ENCODE measurements around the gene EFNB2. TPM values are rescaled to one million over a fixed set of nuclear protein-coding genes. Genes with fewer than 3 reads are reported as not detected.

EFNB2 gene
- total and polyA plus RNA-seq, 2 donors (not counting 3 experiments of a cell fraction or from before 2014, with no cell fraction given): 50.4 to 69.5 TPM

GRCh38 chr13:106550570-106551135, 15.2 kb upstream of the EFNB2 start:
- Histone ChIP-seq H2AFZ (ENCODE audit: low read depth, low read length) (no peak overlapping the region), H3K4me1 (ENCODE audit: control insufficient read depth, extremely low read depth, insufficient read depth, low read length) (no peaks in the 10 kb centered on the region), H3K36me3 (ENCODE audit: control insufficient read depth in 2 of 2, extremely low read depth in 1 of 2, insufficient read depth in 2 of 2, low read length in 2 of 2) (peaks cover 5 to 24% of the 10 kb centered on the region in 2 experiments), H3K9ac (replicated peaks; ENCODE audit: extremely low read depth, insufficient read depth, low read length) (no peak overlapping the region), H3K4me3 (replicated peaks in 1 of 3; ENCODE audit: insufficient read depth in 1 of 3, low read depth in 1 of 3, low read length in 3 of 3) (no peak overlapping the region), H3K4me2 (ENCODE audit: insufficient read depth, low read length) (no peak overlapping the region), H3K9me3 (replicated peaks; ENCODE audit: control insufficient read depth, insufficient read depth, low read length) (no peaks in the 10 kb centered on the region), H3K79me2 (ENCODE audit: control insufficient read depth, insufficient read depth, low read length) (peaks cover 98% of the 10 kb centered on the region), H3K27me3 (ENCODE audit: control insufficient read depth in 2 of 2, insufficient read depth in 2 of 2, low read length in 2 of 2) (no peaks in the 10 kb centered on the region), H4K20me1 (replicated peaks; ENCODE audit: control insufficient read depth, extremely low read depth, insufficient read depth, low read length) (peaks cover 20% of the 10 kb centered on the region), H3K27ac (ENCODE audit: insufficient read depth, low read depth, low read length) (no peak overlapping the region), H3K9me1 (replicated peaks; ENCODE audit: control insufficient read depth, extremely low read depth, insufficient read depth, low read length) (no peaks in the 10 kb centered on the region)
- CTCF ChIA-PET: interaction anchor here (1.1 to 1.4 kb wide), 3 partner anchors 8 to 69 kb away, joined by 3 to 4 read pairs (median 3); no protein-coding TSS in a partner anchor
- DNase-seq (ENCODE audit: low read depth, low spot score): no peak
- FAIRE-seq: no peak
- dilution Hi-C loops (cut with MboI; ENCODE audit: extremely low pct_ligation_motif_present, low sequenced_read_pairs) (no loop called here), intact Hi-C loops (cut with micrococcal nuclease) (no loop called here)
- BruUV-seq (replicated peaks): no TSS peak
- POLR2A ChIA-PET: no interaction called here
- TF ChIP-seq FOS (IDR thresholded peaks at IDR 0.05; ENCODE audit: borderline replicate concordance, insufficient read depth, low read length) (no peak), GATA2 (IDR thresholded peaks at IDR 0.05; ENCODE audit: insufficient read depth, insufficient read length, low read depth, low read length) (no peak), EZH2 (IDR thresholded peaks at IDR 0.05; ENCODE audit: borderline replicate concordance, low read depth, low read length, severe bottlenecking) (no peak), JUN (IDR thresholded peaks at IDR 0.05; ENCODE audit: borderline replicate concordance, insufficient read depth, insufficient read length, low read depth) (no peak), POLR2AphosphoS5 (IDR thresholded peaks at IDR 0.05; ENCODE audit: insufficient read depth, low read depth, low read length) (no peak), MYC (IDR thresholded peaks at IDR 0.05; ENCODE audit: low read depth, low read length) (no peak), POLR2A (IDR thresholded peaks at IDR 0.05; ENCODE audit: low read depth, low read length) (no peak)
- TF ChIP-seq, protein P1, sequence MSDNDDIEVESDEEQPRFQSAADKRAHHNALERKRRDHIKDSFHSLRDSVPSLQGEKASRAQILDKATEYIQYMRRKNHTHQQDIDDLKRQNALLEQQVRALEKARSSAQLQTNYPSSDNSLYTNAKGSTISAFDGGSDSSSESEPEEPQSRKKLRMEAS (IDR thresholded peaks at IDR 0.05; ENCODE audit: insufficient read depth, insufficient read length): no peak
- TF ChIP-seq, protein P2, sequence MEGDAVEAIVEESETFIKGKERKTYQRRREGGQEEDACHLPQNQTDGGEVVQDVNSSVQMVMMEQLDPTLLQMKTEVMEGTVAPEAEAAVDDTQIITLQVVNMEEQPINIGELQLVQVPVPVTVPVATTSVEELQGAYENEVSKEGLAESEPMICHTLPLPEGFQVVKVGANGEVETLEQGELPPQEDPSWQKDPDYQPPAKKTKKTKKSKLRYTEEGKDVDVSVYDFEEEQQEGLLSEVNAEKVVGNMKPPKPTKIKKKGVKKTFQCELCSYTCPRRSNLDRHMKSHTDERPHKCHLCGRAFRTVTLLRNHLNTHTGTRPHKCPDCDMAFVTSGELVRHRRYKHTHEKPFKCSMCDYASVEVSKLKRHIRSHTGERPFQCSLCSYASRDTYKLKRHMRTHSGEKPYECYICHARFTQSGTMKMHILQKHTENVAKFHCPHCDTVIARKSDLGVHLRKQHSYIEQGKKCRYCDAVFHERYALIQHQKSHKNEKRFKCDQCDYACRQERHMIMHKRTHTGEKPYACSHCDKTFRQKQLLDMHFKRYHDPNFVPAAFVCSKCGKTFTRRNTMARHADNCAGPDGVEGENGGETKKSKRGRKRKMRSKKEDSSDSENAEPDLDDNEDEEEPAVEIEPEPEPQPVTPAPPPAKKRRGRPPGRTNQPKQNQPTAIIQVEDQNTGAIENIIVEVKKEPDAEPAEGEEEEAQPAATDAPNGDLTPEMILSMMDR (IDR thresholded peaks at IDR 0.05; ENCODE audit: extremely low read depth in 1 of 2, insufficient read depth in 1 of 2, low read depth in 1 of 2, low read length in 2 of 2): no peak
